ENCODE measurements around the gene GPT2.
"Not testable (repeated sequence)": the region's sequence is repeated elsewhere in the genome, so short reads cannot be mapped to it uniquely, and the experiment has no call there.

GPT2 gene

DNA sequence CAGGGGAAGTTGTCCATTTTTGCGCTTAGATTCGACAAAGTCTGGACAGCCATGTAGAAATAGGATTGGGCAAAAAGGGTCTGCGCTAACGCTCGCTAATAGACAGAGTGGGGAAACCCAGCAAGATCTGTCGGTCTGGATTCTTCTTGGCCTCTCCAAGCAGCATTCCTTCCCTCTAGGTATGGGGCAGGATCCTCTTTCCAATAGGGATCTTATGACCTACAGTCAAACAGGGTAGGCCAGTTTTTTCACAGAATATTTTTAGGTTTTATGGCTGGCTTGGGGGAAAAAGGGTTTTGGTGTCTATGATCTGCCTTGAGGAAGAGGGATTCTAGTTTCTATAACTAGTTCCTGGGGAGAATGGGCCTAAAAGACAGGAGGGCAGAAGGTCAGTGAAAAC is 26.0 kb upstream of the GPT2 start:
- DNase-seq, result no peak
- peaks cover 0 to 10% (median 1%) of the 10 kb centered on the region in 4 donors for H3K4me1 ChIP-seq
- H3K27ac ChIP-seq, result no peak overlapping the region
- no peaks in the 10 kb centered on the region for H3K36me3 ChIP-seq
- H3K9me3 ChIP-seq, result no peaks in the 10 kb centered on the region
- TF ChIP-seq, protein P1, sequence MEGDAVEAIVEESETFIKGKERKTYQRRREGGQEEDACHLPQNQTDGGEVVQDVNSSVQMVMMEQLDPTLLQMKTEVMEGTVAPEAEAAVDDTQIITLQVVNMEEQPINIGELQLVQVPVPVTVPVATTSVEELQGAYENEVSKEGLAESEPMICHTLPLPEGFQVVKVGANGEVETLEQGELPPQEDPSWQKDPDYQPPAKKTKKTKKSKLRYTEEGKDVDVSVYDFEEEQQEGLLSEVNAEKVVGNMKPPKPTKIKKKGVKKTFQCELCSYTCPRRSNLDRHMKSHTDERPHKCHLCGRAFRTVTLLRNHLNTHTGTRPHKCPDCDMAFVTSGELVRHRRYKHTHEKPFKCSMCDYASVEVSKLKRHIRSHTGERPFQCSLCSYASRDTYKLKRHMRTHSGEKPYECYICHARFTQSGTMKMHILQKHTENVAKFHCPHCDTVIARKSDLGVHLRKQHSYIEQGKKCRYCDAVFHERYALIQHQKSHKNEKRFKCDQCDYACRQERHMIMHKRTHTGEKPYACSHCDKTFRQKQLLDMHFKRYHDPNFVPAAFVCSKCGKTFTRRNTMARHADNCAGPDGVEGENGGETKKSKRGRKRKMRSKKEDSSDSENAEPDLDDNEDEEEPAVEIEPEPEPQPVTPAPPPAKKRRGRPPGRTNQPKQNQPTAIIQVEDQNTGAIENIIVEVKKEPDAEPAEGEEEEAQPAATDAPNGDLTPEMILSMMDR (IDR thresholded peaks at IDR 0.05), result no peak
- H3K27me3 ChIP-seq, result no peaks in the 10 kb centered on the region
- no peak overlapping the region for H3K4me3 ChIP-seq
- intact Hi-C loops (cut with DNase I; ENCODE audit: low total_unique reads), result no loop called here

DNA sequence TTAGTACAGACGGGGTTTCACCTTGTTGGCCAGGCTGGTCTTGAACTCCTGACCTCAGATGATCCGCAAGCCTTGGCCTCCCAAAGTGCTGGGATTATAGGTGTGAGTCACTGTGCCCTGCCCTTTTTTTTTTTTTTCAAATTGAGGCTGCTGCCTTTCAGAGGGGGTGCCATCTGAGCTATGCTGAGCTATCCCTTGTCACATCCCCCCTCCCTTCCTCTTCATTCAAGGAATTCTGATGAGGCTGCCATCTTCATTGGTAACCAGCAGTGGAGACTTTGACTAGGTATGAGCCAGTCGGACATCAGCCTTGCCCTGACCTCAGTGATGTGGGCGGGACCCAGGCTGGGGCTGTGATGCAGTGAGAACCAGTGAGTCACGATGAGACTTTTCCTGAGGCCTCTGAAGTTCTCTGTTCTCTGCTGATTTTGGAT is 24.4 kb upstream of the GPT2 start:
- Histone ChIP-seq H3K27ac (no peak overlapping the region), H3K36me3 (no peaks in the 10 kb centered on the region), H3K27me3 (no peaks in the 10 kb centered on the region), H3K9me3 (no peaks in the 10 kb centered on the region), H3K4me1 (peaks cover 0 to 10% (median 1%) of the 10 kb centered on the region in 4 donors), H3K4me3 (no peak overlapping the region)
- intact Hi-C loops (cut with DNase I; ENCODE audit: low total_unique reads), result no loop called here
- TF ChIP-seq, protein P1 (IDR thresholded peaks at IDR 0.05), result no peak
- DNase-seq, result no peak

DNA sequence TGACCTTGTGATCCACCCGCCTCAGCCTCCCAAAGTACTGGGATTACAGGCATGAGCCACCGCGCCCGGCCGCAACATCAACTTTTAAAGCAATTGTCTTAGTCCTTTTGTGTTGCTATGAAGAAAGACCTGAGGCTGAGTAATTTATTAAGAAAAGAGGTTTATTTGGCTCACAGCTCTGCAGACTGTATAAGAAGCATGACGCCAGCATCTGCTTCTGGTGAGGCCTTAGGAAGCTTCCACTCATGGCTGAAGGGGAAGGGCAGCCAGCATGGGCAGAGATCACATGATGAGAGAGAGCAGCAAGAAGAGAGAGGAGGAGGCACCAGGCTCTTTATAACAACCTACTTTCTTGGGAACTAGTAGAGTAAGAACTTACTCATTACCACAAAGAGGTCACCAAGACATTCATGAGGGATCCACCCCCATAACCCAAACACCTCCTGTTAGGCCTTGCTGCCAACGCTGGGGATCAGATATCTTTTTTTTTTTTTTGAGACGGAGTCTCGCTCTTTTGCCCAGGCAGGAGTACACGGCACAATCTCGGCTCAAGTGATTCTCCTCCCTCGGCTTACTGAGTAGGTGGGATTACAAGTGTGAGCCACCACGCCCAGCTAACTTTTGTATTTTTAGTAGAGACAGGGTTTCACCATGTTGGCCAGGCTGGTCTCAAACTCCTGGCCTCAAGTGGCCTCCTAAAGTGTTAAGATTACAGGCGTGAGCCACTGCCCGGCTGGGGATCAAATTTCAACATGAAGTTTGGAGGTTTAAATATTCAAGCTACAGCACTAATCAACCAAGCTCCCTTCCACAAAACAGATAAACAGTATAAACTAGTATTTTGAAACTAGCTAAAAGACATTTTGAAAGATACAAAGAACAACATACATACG is 21.4 kb upstream of the GPT2 start:
- Histone ChIP-seq H3K4me3 (no peak overlapping the region), H3K27ac (no peak overlapping the region), H3K9me3 (no peaks in the 10 kb centered on the region), H3K36me3 (no peaks in the 10 kb centered on the region), H3K27me3 (no peaks in the 10 kb centered on the region), H3K4me1 (peaks cover 0 to 2% (median 0%) of the 10 kb centered on the region in 4 donors)
- TF ChIP-seq, protein P1 (IDR thresholded peaks at IDR 0.05), result no peak
- DNase-seq, result no peak
- intact Hi-C loops (cut with DNase I; ENCODE audit: low total_unique reads), result no loop called here

DNA sequence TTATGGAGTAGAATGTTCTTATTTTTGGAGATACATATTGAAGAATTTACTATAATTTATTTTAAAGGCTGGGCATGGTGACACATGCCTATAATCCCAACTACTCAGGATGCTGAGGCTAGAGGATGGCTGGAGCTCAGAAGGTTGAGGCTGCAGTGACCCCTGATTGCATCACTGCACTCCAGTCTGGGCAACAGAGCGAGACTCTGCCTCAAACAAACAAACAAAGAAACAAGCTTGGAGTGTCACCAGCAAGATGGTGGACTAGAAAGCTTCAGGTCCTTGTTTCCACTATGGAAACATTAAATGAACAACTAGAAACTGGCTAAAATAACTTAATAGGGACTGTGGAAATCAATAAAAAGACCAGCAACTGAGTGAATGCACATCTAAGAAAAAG is 17.9 kb upstream of the GPT2 start:
- H3K9me3 ChIP-seq, result no peaks in the 10 kb centered on the region
- no peak overlapping the region for H3K27ac ChIP-seq
- H3K4me3 ChIP-seq, result no peak overlapping the region
- H3K36me3 ChIP-seq, result no peaks in the 10 kb centered on the region
- no peaks in the 10 kb centered on the region for H3K27me3 ChIP-seq
- H3K4me1 ChIP-seq, result no peaks in the 10 kb centered on the region
- intact Hi-C loops (cut with DNase I; ENCODE audit: low total_unique reads), result no loop called here
- TF ChIP-seq, protein P1 (IDR thresholded peaks at IDR 0.05), result no peak
- no peak for DNase-seq

DNA sequence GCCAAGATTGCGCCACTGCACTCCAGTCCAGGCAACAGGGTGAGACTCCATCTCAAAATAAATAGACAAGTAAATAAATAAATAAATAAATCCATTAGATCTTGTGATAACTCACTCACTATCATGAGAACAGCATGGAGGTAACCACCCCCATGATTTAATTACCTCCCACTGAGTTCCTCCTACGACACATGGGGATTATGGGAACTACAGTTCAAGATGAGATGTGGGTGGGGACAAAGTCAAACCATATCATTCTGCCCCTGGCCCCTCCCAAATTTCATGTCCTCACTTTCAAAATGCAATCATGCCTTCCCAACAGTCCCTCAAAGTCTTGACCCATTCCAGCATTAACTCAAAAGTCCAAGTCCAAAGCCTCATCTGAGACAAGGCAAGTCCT is 16.7 kb upstream of the GPT2 start:
- H3K27ac ChIP-seq; H3K36me3 ChIP-seq; DNase-seq; H3K9me3 ChIP-seq; H3K4me1 ChIP-seq; intact Hi-C loops (cut with DNase I; ENCODE audit: low total_unique reads); H3K4me3 ChIP-seq; H3K27me3 ChIP-seq: not testable (repeated sequence)

DNA sequence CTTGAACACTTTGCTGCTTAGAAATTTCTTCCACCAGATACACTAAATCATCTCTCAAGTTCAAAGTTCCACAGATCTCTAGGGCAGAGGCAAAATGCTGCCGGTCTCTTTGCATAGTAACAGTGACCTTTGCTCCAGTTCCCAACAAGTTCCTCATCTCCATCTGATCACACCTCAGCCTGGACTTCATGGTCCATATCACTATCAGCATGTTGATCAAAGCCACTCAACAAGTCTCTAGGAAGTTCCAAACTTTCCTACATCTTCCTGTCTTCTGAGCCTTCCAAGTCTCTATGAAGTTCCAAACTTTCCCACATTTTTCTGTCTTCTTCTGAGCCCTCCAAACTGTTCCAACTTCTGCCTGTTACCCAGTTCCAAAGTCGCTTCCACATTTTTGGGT is 15.3 kb upstream of the GPT2 start:
- H3K27me3 ChIP-seq; H3K36me3 ChIP-seq; intact Hi-C loops (cut with DNase I; ENCODE audit: low total_unique reads); H3K27ac ChIP-seq; H3K9me3 ChIP-seq; H3K4me3 ChIP-seq; H3K4me1 ChIP-seq; DNase-seq: not testable (repeated sequence)

Measured in tibial artery (tissue), 4 donors.